Measurements from ENCODE around the gene LHX1.

DNA sequence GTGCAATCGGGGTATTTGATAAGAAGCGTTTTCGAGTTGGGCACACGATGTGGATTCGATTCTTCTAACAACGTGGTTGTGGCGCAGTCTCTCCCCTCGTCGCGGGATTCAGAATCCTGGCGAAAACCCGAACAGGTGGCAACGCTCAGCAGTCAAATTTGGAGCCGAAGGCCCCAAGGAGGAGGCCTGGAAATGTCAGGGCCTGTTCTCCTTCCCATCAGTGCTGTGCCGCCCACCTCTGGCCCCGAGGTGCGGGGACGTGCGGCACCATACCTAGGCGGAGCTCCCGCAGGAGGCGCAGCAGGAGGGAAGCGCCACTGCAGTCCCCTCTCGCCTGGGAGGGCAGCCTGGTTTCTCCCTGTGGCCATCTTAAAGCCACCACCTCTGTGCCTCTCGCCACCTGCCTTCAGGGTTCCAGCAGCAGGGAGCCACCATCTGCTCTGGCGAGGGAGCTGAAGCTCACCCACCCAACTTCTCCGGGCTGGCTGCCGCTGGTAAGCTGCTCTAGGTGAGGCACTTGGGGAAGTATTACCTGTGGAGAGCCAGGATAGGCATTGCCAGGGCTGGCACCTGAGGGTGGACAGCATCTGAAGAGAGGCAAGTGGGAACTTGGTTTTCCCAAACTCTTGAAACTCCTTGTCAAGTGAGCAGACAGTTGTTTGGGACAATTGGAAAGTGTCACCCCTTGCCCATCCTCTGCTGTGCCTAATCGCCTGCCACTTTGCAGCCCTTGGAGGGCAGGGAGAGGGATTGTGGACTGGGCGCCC lies 8.9 kb downstream of the LHX1 start:
- TF ChIP-seq, protein P1, sequence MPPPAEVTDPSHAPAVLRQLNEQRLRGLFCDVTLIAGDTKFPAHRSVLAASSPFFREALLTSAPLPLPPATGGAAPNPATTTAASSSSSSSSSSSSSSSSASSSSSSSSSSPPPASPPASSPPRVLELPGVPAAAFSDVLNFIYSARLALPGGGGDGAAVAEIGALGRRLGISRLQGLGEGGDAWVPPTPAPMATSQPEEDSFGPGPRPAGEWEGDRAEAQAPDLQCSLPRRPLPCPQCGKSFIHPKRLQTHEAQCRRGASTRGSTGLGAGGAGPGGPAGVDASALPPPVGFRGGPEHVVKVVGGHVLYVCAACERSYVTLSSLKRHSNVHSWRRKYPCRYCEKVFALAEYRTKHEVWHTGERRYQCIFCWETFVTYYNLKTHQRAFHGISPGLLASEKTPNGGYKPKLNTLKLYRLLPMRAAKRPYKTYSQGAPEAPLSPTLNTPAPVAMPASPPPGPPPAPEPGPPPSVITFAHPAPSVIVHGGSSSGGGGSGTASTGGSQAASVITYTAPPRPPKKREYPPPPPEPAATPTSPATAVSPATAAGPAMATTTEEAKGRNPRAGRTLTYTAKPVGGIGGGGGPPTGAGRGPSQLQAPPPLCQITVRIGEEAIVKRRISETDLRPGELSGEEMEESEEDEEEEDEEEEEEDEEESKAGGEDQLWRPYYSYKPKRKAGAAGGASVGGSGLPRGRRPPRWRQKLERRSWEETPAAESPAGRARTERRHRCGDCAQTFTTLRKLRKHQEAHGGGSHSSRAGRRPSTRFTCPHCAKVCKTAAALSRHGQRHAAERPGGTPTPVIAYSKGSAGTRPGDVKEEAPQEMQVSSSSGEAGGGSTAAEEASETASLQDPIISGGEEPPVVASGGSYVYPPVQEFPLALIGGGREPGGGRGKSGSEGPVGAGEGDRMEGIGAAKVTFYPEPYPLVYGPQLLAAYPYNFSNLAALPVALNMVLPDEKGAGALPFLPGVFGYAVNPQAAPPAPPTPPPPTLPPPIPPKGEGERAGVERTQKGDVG (CRISPR knock-in tag; IDR thresholded peaks at IDR 0.05): no peak
- TF ChIP-seq BACH1 (IDR thresholded peaks at IDR 0.05; ENCODE audit: borderline replicate concordance) (no peak), EP300 (IDR thresholded peaks at IDR 0.05; ENCODE audit: borderline replicate concordance in 1 of 2, control insufficient read depth in 1 of 2, low read depth in 2 of 2, low read length in 2 of 2) (no peak), DPF2 (IDR thresholded peaks at IDR 0.05) (no peak), MYC (IDR thresholded peaks at IDR 0.05; ENCODE audit: insufficient read depth, insufficient read length, insufficient replicate concordance, low read length, severe bottlenecking) (no peak)
- TF ChIP-seq, protein P2, sequence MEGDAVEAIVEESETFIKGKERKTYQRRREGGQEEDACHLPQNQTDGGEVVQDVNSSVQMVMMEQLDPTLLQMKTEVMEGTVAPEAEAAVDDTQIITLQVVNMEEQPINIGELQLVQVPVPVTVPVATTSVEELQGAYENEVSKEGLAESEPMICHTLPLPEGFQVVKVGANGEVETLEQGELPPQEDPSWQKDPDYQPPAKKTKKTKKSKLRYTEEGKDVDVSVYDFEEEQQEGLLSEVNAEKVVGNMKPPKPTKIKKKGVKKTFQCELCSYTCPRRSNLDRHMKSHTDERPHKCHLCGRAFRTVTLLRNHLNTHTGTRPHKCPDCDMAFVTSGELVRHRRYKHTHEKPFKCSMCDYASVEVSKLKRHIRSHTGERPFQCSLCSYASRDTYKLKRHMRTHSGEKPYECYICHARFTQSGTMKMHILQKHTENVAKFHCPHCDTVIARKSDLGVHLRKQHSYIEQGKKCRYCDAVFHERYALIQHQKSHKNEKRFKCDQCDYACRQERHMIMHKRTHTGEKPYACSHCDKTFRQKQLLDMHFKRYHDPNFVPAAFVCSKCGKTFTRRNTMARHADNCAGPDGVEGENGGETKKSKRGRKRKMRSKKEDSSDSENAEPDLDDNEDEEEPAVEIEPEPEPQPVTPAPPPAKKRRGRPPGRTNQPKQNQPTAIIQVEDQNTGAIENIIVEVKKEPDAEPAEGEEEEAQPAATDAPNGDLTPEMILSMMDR (IDR thresholded peaks at IDR 0.05 in 2 of 3, conservative IDR thresholded peaks at IDR 0.05 in 1 of 3; ENCODE audit: control insufficient read depth in 2 of 3, extremely low read depth in 1 of 3, insufficient read depth in 1 of 3, low read depth in 3 of 3, low read length in 3 of 3): no peak

Measured in GM12878 (cell line).